GM18505 (cell line): ENCODE measurements around the gene HMOX1.
A peak's percentile ranks its signal among the peaks of the same experiment; 100 is the strongest.

Experiments used
- ATAC-seq: cut with Tn5 transposase; IDR thresholded peaks from one replicate; pipeline ENCODE4 v1.9.1; 2021; ENCODE audit not compliant: unreplicated experiment
- POLR2A ChIP-seq: IDR thresholded peaks from 4 replicates; pipeline ENCODE4 v1.6.1; 2011; ENCODE audit warnings: borderline replicate concordance; ENCODE audit not compliant: insufficient read depth, insufficient read length; ENCODE audit errors: extremely low read depth

Gene HMOX1

GRCh38 chr22:35397095-35397904, 16.4 kb downstream of the HMOX1 start:
- ATAC-seq = no peak
- TF ChIP-seq POLR2A = no peak

- no peak for ATAC-seq
- TF ChIP-seq POLR2A = no peak
These were observed 17.7 kb downstream of the HMOX1 start for GRCh38 chr22:35398591-35398973.

GRCh38 chr22:35399114-35399677, 18.3 kb downstream of the HMOX1 start:
- ATAC-seq = no peak

GRCh38 chr22:35399678-35400500, 19.0 kb downstream of the HMOX1 start, which contains the start of gene MCM5:
TSS of gene MCM5 (plus strand) at chr22:35400140. CDS start at chr22:35400439, 299 bp downstream.
- ATAC-seq = peak; percentile 89
- TF ChIP-seq POLR2A = peak; percentile 70

More at GRCh38 chr22:35399114-35399677, 18.3 kb downstream of the HMOX1 start:
- TF ChIP-seq POLR2A = no peak

- TF ChIP-seq POLR2A = no peak
- ATAC-seq = no peak
These were observed 19.6 kb downstream of the HMOX1 start for GRCh38 chr22:35400501-35400790.

- no peak for ATAC-seq
- TF ChIP-seq POLR2A = no peak
These were observed 21.0 kb downstream of the HMOX1 start for GRCh38 chr22:35401863-35402262.

- TF ChIP-seq POLR2A = no peak
- no peak for ATAC-seq
These were observed 22.5 kb downstream of the HMOX1 start for GRCh38 chr22:35403356-35403755.

- no peak for TF ChIP-seq POLR2A
- ATAC-seq = no peak
These were observed 23.3 kb downstream of the HMOX1 start for GRCh38 chr22:35404176-35404575.

- no peak for ATAC-seq
- no peak for TF ChIP-seq POLR2A
These were observed 25.5 kb downstream of the HMOX1 start for GRCh38 chr22:35406443-35406842.

- TF ChIP-seq POLR2A = no peak
- no peak for ATAC-seq
These were observed 26.5 kb downstream of the HMOX1 start for GRCh38 chr22:35407362-35407761.

- TF ChIP-seq POLR2A = no peak
- ATAC-seq = peak; percentile 66
These were observed 29.1 kb downstream of the HMOX1 start for GRCh38 chr22:35409783-35410662.

- TF ChIP-seq POLR2A = no peak
- ATAC-seq = no peak
These were observed 29.8 kb downstream of the HMOX1 start for GRCh38 chr22:35410663-35411034.

GRCh38 chr22:35411102-35411501, 30.2 kb downstream of the HMOX1 start:
- peak; percentile 51 for TF ChIP-seq POLR2A

More at GRCh38 chr22:35411102-35411501, 30.2 kb downstream of the HMOX1 start:
- no peak for ATAC-seq
